ENCODE measurements around the gene PDZD7.

DNA sequence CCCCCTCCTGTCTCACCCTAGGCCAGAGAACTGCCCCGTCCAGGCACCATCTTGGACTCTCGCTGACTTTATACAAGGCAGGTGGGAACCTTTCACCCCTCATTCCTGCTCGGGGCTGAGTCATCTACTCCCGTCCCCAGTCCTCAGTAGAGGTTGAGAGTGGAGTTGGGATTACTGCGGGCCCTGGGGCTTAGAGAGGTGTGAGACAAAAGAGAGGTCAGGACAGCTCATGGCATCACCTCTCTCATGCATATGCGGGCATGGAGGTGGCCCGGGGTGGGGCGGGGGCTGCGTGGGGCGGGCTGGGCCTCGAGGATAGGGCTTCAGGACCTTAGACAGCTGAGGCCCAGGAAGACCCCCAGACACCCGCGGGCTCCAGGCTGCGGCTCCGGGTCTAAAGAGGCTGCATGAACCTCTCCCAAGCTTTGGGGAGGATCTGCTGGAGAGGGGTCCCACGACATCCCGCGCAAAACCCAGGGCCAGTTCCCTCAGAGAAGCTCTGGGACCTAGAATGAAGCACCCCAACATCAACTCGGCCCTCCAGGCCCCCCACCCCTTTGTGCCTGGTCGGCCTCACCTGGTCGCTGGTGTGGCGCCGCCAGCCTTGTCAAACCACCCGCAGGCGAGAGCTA is 317 bp downstream of the PDZD7 start:
- TF ChIP-seq YY1 (IDR thresholded peaks at IDR 0.05; ENCODE audit: insufficient read depth, insufficient read length) (no peak), ZNF274 (IDR thresholded peaks at IDR 0.05; ENCODE audit: low read depth, low read length) (no peak)
